Measurements from ENCODE around the gene KLK13. TPM values are rescaled to one million over a fixed set of nuclear protein-coding genes. Genes with fewer than 3 reads are reported as not detected.

KLK13 gene
- total and polyA plus RNA-seq, 8 donors: 0.16 to 1.8 (median 0.32) TPM

DNA sequence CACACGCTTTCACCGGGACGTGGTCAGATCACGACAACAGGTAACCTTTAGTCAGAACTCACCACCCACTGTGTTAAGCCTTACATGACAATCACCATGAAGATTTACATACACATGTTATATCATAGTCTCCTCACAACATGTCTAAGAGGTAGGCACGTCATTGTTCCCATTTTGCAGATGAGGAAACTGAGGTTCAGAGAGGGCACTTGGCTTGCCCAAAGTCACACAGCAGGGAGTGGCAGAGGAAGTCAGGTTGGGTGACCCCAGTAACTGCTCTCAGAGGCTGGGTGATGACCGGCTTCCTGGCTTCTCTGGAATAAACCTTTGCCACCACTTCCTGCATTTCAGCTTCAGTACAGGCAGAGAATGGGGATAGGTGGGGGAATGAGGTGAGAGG, 50.6 kb downstream of the KLK13 start:
- Histone ChIP-seq H3K27me3 (peaks cover 29 to 99% of the 10 kb centered on the region in 2 donors), H3K9me3 (no peaks in the 10 kb centered on the region), H3K4me3 (no peak overlapping the region), H3K4me1 (peaks cover 0 to 4% of the 10 kb centered on the region in 2 donors), H3K36me3 (no peaks in the 10 kb centered on the region), H3K27ac (no peak overlapping the region)
- DNase-seq (no peak), ATAC-seq (no peak)
- TF ChIP-seq, protein P1, sequence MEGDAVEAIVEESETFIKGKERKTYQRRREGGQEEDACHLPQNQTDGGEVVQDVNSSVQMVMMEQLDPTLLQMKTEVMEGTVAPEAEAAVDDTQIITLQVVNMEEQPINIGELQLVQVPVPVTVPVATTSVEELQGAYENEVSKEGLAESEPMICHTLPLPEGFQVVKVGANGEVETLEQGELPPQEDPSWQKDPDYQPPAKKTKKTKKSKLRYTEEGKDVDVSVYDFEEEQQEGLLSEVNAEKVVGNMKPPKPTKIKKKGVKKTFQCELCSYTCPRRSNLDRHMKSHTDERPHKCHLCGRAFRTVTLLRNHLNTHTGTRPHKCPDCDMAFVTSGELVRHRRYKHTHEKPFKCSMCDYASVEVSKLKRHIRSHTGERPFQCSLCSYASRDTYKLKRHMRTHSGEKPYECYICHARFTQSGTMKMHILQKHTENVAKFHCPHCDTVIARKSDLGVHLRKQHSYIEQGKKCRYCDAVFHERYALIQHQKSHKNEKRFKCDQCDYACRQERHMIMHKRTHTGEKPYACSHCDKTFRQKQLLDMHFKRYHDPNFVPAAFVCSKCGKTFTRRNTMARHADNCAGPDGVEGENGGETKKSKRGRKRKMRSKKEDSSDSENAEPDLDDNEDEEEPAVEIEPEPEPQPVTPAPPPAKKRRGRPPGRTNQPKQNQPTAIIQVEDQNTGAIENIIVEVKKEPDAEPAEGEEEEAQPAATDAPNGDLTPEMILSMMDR (IDR thresholded peaks at IDR 0.05): no peak
- intact Hi-C loops (cut with DNase I): no loop called here

DNA sequence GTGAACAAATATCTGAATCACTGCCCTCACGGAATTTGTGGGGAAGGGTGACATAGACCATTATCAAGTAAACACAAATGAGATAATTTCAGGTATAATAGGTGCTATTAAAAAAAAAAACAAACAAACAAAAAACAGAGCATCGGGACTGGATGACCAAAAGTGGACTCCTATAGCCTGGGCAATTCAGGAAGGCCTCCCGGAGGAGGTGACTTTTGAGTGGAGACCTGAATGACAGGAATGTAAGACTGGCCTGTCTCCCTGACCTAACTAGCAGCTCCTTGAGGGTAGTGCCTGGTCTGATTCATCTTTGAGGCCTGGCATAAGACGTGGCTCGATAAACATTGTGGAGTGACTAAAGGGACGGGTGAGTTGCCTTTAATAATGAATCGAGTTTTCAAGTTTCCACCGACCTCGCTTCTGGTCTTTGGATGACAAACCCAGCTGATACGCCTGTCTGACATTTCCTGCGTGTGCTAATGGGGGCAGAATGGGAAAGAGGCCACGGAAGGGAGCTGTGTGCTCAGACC, 52.2 kb downstream of the KLK13 start:
- Histone ChIP-seq H3K27ac (no peak overlapping the region), H3K4me3 (no peak overlapping the region), H3K27me3 (peaks cover 15 to 98% of the 10 kb centered on the region in 2 donors), H3K4me1 (peaks cover 0 to 4% of the 10 kb centered on the region in 2 donors), H3K9me3 (no peaks in the 10 kb centered on the region), H3K36me3 (no peaks in the 10 kb centered on the region)
- intact Hi-C loops (cut with DNase I): no loop called here
- DNase-seq (no peak), ATAC-seq (no peak)
- TF ChIP-seq, protein P1 (IDR thresholded peaks at IDR 0.05): no peak

DNA sequence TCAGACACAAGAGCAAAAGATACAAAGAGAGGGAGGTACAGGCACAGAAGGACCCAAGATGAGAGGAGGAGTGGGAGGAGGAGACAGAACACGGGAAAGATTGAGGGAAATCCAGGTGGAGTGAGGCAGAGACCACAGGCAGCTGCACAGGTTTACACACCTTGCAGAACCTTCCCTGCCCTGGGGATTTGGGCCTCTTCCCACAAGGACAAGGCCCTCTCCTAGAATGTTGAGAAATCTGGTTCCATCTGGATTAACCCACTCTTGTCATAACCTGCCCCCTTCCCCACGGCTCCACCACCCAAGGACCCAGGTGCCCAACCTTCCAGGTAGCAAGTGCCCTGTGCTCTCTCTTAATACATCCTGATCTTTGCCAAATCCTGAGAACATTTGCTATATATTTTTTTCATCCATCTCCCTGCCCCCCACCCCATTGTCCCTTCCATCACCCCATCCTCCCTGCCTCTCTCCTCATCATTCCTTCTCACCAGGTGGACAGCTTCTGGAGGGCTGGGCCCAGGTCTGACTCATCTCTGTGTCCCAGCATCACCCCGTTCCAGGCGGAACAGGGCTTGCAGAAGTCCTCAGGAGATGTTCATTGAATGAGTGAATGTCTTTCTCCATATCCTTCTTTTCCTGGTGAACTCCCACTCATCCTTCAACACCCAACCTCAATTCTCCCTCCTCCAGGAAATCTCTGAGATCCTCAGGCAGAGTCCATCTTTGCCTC, 54.7 kb downstream of the KLK13 start:
- DNase-seq (no peak), ATAC-seq (no peak)
- H3K9me3 ChIP-seq: no peaks in the 10 kb centered on the region
- no peak overlapping the region for H3K4me3 ChIP-seq
- H3K4me1 ChIP-seq: no peaks in the 10 kb centered on the region
- H3K27me3 ChIP-seq: peaks cover 0 to 96% of the 10 kb centered on the region in 2 donors
- TF ChIP-seq, protein P1 (IDR thresholded peaks at IDR 0.05): no peak
- intact Hi-C loops (cut with DNase I): no loop called here
- H3K36me3 ChIP-seq: no peaks in the 10 kb centered on the region
- H3K27ac ChIP-seq: no peak overlapping the region

DNA sequence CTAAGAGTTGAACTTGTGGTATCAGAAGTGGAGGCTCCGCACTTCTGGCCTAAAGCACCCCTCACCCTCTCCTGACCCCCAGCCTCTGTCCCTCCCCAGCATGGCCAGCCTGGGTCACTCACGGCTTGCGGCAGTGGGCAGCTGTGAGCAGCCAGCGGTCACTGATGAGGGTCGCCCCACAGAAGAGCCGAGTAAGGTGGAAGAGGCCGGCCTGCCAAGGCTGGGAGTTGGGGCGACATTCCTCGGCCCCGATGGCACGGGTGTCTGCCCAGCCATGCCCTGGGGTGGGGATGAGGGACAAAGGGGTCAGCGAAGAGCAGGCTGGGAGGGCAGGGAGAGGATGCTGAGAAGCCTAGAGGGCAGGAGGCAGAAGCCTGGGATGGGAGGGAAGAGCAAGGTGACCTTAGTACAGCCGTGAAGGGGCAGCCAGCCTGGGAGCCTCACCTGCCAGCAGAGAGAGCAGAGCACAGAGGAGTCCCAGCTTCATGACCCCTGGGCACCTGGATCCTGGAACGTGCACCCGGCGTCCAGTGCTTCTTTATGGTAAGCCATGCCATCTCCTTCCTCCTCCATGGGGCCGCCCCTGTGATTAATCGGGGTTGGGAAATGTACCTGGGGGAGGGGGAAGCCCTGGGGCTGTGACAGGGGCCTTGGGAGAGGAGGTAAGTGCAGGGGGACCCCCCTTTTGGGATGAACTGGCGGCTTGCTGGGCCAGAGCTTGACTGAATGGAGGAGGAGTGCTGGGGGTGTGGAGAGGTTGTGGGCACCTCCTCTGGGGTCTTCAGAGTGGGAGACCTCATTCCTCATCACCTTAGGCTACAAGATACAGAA, 55.6 kb downstream of the KLK13 start:
- peaks cover 0 to 86% of the 10 kb centered on the region in 2 donors for H3K27me3 ChIP-seq
- no peak for DNase-seq
- no peak overlapping the region for H3K4me3 ChIP-seq
- intact Hi-C loops (cut with DNase I): no loop called here
- no peaks in the 10 kb centered on the region for H3K36me3 ChIP-seq
- TF ChIP-seq, protein P1 (IDR thresholded peaks at IDR 0.05): no peak
- ATAC-seq: no peak
- H3K27ac ChIP-seq: no peak overlapping the region
- H3K4me1 ChIP-seq: no peaks in the 10 kb centered on the region
- H3K9me3 ChIP-seq: no peaks in the 10 kb centered on the region

DNA sequence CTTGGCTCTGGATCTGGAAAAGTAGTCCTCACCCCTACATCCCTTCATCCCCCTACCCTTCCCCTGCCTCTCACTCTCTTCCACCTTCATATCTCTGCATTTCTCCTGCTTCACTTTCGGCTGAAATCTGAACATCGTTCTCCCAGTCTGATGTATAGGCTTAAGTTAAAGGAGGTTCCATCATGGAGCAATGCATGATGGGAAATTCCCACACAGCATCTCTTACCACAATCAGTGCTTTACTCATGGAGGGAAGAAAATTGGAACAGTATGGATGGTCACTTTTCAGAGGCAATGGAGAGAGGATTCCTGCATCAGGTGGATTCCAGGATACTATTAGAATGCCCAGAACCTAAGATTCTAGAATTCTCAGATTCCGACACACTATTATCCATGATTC, 57.4 kb downstream of the KLK13 start:
- intact Hi-C loops (cut with DNase I): no loop called here
- Histone ChIP-seq H3K27ac (no peak overlapping the region), H3K27me3 (peaks cover 0 to 86% of the 10 kb centered on the region in 2 donors), H3K4me1 (no peaks in the 10 kb centered on the region), H3K9me3 (peaks cover 0 to 1% of the 10 kb centered on the region in 2 donors), H3K36me3 (no peaks in the 10 kb centered on the region), H3K4me3 (no peak overlapping the region)
- DNase-seq (no peak), ATAC-seq (no peak)
- TF ChIP-seq, protein P1 (IDR thresholded peaks at IDR 0.05): no peak
